ENCODE data around the gene WHRN.

- TF ChIP-seq CTCF (conservative IDR thresholded peaks at IDR 0.05) = no peak
- TF ChIP-seq EZH2 (IDR thresholded peaks at IDR 0.05; ENCODE audit: low read depth) = no peak
Measured at GRCh38 chr9:114488398-114489129, 16.7 kb downstream of the WHRN start.

Measured in PC-9 (cell line).